ENCODE results near the gene CDK5. TPM values are rescaled to one million over a fixed set of nuclear protein-coding genes. Genes with fewer than 3 reads are reported as not detected.

The CDK5 gene
- total and polyA plus RNA-seq, 2 of the 13 experiments (the other 11 are each of a cell fraction or from before 2014, with no cell fraction given): 16.4 to 21.3 TPM

DNA sequence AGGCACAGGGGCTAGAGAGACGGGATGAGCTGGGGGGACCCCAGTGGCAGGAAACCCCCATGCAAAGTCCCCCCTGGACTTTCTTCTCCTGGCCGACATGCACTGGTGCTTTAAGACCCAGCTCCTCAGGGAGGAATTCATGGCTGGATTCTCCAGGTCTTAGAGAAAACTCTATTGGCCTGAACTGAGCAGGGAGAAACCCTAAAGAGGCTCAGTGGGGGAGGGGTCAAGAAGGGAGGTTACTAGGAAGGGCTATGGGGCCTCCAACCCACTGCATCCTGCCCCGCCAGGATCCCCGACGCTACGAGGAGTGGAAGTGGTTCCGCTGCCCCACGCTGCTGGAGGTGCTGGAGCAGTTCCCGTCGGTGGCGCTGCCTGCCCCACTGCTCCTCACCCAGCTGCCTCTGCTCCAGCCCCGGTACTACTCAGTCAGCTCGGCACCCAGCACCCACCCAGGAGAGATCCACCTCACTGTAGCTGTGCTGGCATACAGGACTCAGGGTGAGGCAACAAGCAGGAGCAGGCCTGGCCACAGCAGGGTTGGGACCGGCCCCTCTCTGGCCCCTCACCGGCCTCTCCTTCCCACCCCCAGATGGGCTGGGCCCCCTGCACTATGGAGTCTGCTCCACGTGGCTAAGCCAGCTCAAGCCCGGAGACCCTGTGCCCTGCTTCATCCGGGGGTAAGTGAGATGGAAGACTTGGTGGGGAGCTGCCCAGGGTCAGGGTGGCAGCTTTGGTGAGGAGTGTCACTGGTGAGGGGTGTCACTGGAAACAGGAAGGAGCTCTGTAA lies 47.2 kb downstream of the CDK5 start (continued):
- TF ChIP-seq MXD4 (CRISPR knock-in tag; IDR thresholded peaks at IDR 0.05) (peak; percentile 50; the same call in 1 of the 2 replicates), ZNF652 (CRISPR knock-in tag; IDR thresholded peaks at IDR 0.05; ENCODE audit: borderline replicate concordance, low read depth) (no peak), ZNF264 (CRISPR knock-in tag; IDR thresholded peaks at IDR 0.05) (peak; percentile 91), ZNF747 (CRISPR knock-in tag; IDR thresholded peaks at IDR 0.05; ENCODE audit: borderline replicate concordance) (peak; percentile 23; the same call in 1 of the 2 replicates), FOXJ3 (CRISPR knock-in tag; IDR thresholded peaks at IDR 0.05; ENCODE audit: borderline replicate concordance) (no peak), ZNF788 (CRISPR knock-in tag; IDR thresholded peaks at IDR 0.05; ENCODE audit: borderline replicate concordance) (0 out of 2 replicates have a peak, but pooled peaks have one; percentile 51), FOSL2 (CRISPR knock-in tag; IDR thresholded peaks at IDR 0.05) (0 out of 2 replicates have a peak, but pooled peaks have one; percentile 8), ZNF768 (CRISPR knock-in tag; IDR thresholded peaks at IDR 0.05) (0 out of 2 replicates have a peak, but pooled peaks have one; percentile 20), ZNF558 (CRISPR knock-in tag; IDR thresholded peaks at IDR 0.05; ENCODE audit: borderline replicate concordance) (0 out of 2 replicates have a peak, but pooled peaks have one; percentile 24), ZNF496 (CRISPR knock-in tag; IDR thresholded peaks at IDR 0.05; ENCODE audit: insufficient replicate concordance) (no peak), BORCS8-MEF2B (CRISPR knock-in tag; IDR thresholded peaks at IDR 0.05) (peak; percentile 66; the same call in 1 of the 2 replicates), TBX2 (CRISPR knock-in tag; IDR thresholded peaks at IDR 0.05; ENCODE audit: borderline replicate concordance) (peak; percentile 31; the same call in 1 of the 2 replicates), ZNF878 (CRISPR knock-in tag; IDR thresholded peaks at IDR 0.05) (0 out of 2 replicates have a peak, but pooled peaks have one; percentile 40), ZNF782 (CRISPR knock-in tag; IDR thresholded peaks at IDR 0.05; ENCODE audit: borderline replicate concordance) (0 out of 2 replicates have a peak, but pooled peaks have one; percentile 53), MED1 (CRISPR knock-in tag; IDR thresholded peaks at IDR 0.05) (peak; percentile 45)
- TF ChIP-seq, protein P1, sequence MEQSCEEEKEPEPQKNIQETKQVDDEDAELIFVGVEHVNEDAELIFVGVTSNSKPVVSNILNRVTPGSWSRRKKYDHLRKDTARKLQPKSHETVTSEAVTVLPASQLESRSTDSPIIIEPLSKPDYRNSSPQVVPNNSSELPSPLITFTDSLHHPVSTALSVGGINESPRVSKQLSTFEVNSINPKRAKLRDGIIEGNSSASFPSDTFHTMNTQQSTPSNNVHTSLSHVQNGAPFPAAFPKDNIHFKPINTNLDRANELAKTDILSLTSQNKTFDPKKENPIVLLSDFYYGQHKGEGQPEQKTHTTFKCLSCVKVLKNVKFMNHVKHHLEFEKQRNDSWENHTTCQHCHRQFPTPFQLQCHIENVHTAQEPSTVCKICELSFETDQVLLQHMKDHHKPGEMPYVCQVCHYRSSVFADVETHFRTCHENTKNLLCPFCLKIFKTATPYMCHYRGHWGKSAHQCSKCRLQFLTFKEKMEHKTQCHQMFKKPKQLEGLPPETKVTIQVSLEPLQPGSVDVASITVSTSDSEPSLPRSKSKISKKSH (CRISPR knock-in tag; IDR thresholded peaks at IDR 0.05; ENCODE audit: borderline replicate concordance): 0 out of 2 replicates have a peak, but pooled peaks have one; percentile 18
- TF ChIP-seq, protein P2, sequence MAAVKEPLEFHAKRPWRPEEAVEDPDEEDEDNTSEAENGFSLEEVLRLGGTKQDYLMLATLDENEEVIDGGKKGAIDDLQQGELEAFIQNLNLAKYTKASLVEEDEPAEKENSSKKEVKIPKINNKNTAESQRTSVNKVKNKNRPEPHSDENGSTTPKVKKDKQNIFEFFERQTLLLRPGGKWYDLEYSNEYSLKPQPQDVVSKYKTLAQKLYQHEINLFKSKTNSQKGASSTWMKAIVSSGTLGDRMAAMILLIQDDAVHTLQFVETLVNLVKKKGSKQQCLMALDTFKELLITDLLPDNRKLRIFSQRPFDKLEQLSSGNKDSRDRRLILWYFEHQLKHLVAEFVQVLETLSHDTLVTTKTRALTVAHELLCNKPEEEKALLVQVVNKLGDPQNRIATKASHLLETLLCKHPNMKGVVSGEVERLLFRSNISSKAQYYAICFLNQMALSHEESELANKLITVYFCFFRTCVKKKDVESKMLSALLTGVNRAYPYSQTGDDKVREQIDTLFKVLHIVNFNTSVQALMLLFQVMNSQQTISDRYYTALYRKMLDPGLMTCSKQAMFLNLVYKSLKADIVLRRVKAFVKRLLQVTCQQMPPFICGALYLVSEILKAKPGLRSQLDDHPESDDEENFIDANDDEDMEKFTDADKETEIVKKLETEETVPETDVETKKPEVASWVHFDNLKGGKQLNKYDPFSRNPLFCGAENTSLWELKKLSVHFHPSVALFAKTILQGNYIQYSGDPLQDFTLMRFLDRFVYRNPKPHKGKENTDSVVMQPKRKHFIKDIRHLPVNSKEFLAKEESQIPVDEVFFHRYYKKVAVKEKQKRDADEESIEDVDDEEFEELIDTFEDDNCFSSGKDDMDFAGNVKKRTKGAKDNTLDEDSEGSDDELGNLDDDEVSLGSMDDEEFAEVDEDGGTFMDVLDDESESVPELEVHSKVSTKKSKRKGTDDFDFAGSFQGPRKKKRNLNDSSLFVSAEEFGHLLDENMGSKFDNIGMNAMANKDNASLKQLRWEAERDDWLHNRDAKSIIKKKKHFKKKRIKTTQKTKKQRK (IDR thresholded peaks at IDR 0.05; ENCODE audit: low read length): no peak
- TF ChIP-seq, protein P3, sequence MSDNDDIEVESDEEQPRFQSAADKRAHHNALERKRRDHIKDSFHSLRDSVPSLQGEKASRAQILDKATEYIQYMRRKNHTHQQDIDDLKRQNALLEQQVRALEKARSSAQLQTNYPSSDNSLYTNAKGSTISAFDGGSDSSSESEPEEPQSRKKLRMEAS (IDR thresholded peaks at IDR 0.05): peak; percentile 86

All from HepG2 (cell line).